ENCODE results near the gene LZTR1. TPM values are rescaled to one million over a fixed set of nuclear protein-coding genes. Genes with fewer than 3 reads are reported as not detected.

LZTR1 gene
- total and polyA plus RNA-seq, 2 of the 4 experiments (the other 2 are of a cell fraction), result 22.8 to 41.3 TPM

DNA sequence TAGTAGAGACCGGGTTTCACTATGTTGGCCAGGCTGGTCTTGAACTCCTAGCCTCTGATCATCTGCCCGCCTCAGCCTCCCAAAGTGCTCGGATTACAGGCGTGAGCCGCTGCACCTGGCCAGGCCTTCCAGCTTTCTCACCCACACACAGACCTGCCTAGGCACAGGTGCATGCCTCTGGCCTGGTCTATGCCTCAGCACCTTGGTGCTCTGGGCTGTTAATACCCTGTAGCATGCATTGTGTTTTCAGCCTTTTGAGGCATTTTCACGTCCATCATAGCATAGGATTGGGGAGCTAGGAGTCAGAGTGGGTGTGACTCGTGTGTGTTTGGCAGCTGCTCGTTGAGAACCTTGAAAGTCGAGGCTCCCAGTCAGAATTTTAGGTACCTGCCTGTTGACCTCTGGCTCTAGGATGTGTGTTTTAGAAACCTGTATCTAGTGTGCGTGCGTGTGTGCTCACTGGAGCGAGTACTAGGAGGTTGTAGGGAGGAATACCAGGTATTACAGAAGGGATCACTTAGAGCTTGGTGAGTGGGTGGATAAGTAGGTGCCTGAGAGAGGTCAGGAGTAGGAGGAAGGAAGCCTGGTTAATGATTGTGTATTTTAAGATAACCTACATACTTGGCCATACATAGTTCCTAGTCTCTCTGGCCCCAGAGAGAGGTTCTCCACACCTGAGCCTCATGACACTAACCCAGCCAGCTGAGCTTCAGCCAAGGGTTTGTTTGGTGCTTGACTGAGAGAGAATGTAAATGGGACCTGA lies 44.9 kb upstream of the LZTR1 start:
- dilution Hi-C loops (cut with HindIII; ENCODE audit: low sequenced_read_pairs, unreplicated experiment), result no loop called here
- BruUV-seq (replicated peaks), result no TSS peak
- Histone ChIP-seq H3K56ac (ENCODE audit: extremely low read depth, insufficient read depth, low read length) (no peak overlapping the region), H3K18ac (ENCODE audit: low read depth, low read length) (no peak overlapping the region), H3K4me2 (ENCODE audit: low read depth, low read length) (no peak overlapping the region), H3K9me3 (ENCODE audit: control insufficient read depth, insufficient read depth, low read length) (no peaks in the 10 kb centered on the region), H4K5ac (ENCODE audit: low read depth, low read length) (no peak overlapping the region), H2BK15ac (ENCODE audit: low read depth, low read length) (no peak overlapping the region), H3K79me1 (ENCODE audit: low read depth in 1 of 2, low read length in 2 of 2) (peaks cover 12 to 65% of the 10 kb centered on the region in 2 experiments), H3K4ac (ENCODE audit: low read depth, low read length) (no peak overlapping the region), H3K27me3 (ENCODE audit: control insufficient read depth, insufficient read depth, low read length) (no peaks in the 10 kb centered on the region), H3K9ac (ENCODE audit: low read depth, low read length) (no peak overlapping the region), H4K20me1 (ENCODE audit: insufficient read depth, low read length) (peaks cover 93% of the 10 kb centered on the region), H2AFZ (replicated peaks; ENCODE audit: low read length, poor library complexity) (no peak overlapping the region), H2BK20ac (ENCODE audit: low read depth, low read length) (no peak overlapping the region), H2BK5ac (ENCODE audit: low read depth, low read length, poor library complexity, severe bottlenecking) (no peak overlapping the region), H3K9me1 (ENCODE audit: insufficient read depth, low read length) (peaks cover 22% of the 10 kb centered on the region), H2BK120ac (ENCODE audit: low read depth, low read length) (no peak overlapping the region), H3K4me1 (ENCODE audit: control insufficient read depth, insufficient read depth, low read length) (peaks cover 10% of the 10 kb centered on the region), H3K27ac (ENCODE audit: insufficient read depth, low read length) (no peak overlapping the region), H4K91ac (ENCODE audit: insufficient read depth, low read depth, low read length) (no peak overlapping the region), H3K36me3 (ENCODE audit: control insufficient read depth, insufficient read depth, low read length) (peaks cover 31% of the 10 kb centered on the region), H3K4me3 (ENCODE audit: insufficient read depth, low read depth, low read length) (no peak overlapping the region), H2AK9ac (replicated peaks; ENCODE audit: low read depth, low read length, poor library complexity) (no peak overlapping the region), H3K14ac (replicated peaks; ENCODE audit: low read depth, low read length) (no peak overlapping the region), H2AK5ac (ENCODE audit: low read depth, low read length) (no peak overlapping the region), H4K8ac (ENCODE audit: low read depth in 2 of 2, low read length in 2 of 2) (no peak overlapping the region), H3K23ac (ENCODE audit: low read depth, low read length) (no peak overlapping the region; the same call in 1 of the 2 replicates)
- 76% methylated on average over 2 of the region's 12 CpGs; no CpG with 5 or more reads in 1 of the 2 experiments for WGBS, 2 experiments (ENCODE audit: extremely low coverage in 2 of 2, insufficient read length in 1 of 2)
- no peak for DNase-seq
- in situ Hi-C loops (cut with MboI; ENCODE audit: low sequenced_read_pairs), result no loop called here
- ChIA-PET POLR2A (ENCODE audit: unreplicated experiment) (no interaction called here), CTCF (interaction anchor here (0.6 to 1.0 kb wide), 2 partner anchors 10 to 14 kb away, joined by 3 to 9 read pairs; no protein-coding TSS in a partner anchor)
- intact Hi-C loops (cut with micrococcal nuclease), result no loop called here
- no peak for ATAC-seq (ENCODE audit: low read depth)
- no peak for TF ChIP-seq ELK1 (IDR thresholded peaks at IDR 0.05; ENCODE audit: borderline replicate concordance, low read depth, low read length)
- no peak for TF ChIP-seq BHLHE40 (IDR thresholded peaks at IDR 0.05; ENCODE audit: low read depth, low read length)
- TF ChIP-seq FOS (IDR thresholded peaks at IDR 0.05; ENCODE audit: low read depth, low read length), result no peak
- no peak for TF ChIP-seq CTCF (conservative IDR thresholded peaks at IDR 0.05; ENCODE audit: low read depth, low read length)
- TF ChIP-seq SMC3 (IDR thresholded peaks at IDR 0.05; ENCODE audit: low read depth, low read length), result no peak
- TF ChIP-seq RAD21 (IDR thresholded peaks at IDR 0.05; ENCODE audit: low read length), result no peak
- no peak for TF ChIP-seq CEBPB (IDR thresholded peaks at IDR 0.05; ENCODE audit: low read depth, low read length)
- no peak for TF ChIP-seq CHD1 (IDR thresholded peaks at IDR 0.05; ENCODE audit: low read depth, low read length)
- no peak for TF ChIP-seq MAZ (IDR thresholded peaks at IDR 0.05; ENCODE audit: borderline replicate concordance, low read depth, low read length)
- TF ChIP-seq RCOR1 (IDR thresholded peaks at IDR 0.05; ENCODE audit: insufficient replicate concordance, low read length), result no peak
- no peak for TF ChIP-seq RFX5 (IDR thresholded peaks at IDR 0.05; ENCODE audit: low read depth, low read length)
- no peak for TF ChIP-seq POLR2A (IDR thresholded peaks at IDR 0.05; ENCODE audit: low read depth, low read length)
- TF ChIP-seq NFE2L2 (IDR thresholded peaks at IDR 0.05; ENCODE audit: low read depth, low read length), result no peak
- no peak for TF ChIP-seq MXI1 (IDR thresholded peaks at IDR 0.05; ENCODE audit: borderline replicate concordance, low read depth, low read length)
- TF ChIP-seq, protein P1, sequence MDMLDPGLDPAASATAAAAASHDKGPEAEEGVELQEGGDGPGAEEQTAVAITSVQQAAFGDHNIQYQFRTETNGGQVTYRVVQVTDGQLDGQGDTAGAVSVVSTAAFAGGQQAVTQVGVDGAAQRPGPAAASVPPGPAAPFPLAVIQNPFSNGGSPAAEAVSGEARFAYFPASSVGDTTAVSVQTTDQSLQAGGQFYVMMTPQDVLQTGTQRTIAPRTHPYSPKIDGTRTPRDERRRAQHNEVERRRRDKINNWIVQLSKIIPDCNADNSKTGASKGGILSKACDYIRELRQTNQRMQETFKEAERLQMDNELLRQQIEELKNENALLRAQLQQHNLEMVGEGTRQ (IDR thresholded peaks at IDR 0.05; ENCODE audit: low read depth, low read length), result no peak
